ENCODE results near the gene ZBTB16.

Gene ZBTB16

GRCh38 chr11:114059278-114059983, at the start of gene ZBTB16:
TSS of gene ZBTB16 (plus strand) at chr11:114059711. CDS start at chr11:114063301, 3,590 bp downstream.
- no peak within 1 kb of the TSS for H3K4me3 ChIP-seq (ENCODE audit: low read length)
- TF ChIP-seq ZNF274 (IDR thresholded peaks at IDR 0.05; ENCODE audit: low read depth, low read length) = no peak

- TF ChIP-seq ZNF274 (IDR thresholded peaks at IDR 0.05; ENCODE audit: low read depth, low read length) = no peak
- H3K4me3 ChIP-seq (ENCODE audit: low read length) = no peak overlapping the region
These were observed 48.6 kb upstream of the ZBTB16 start for GRCh38 chr11:114010931-114011330.

- no peak for TF ChIP-seq ZNF274 (IDR thresholded peaks at IDR 0.05; ENCODE audit: low read depth, low read length)
- no peak overlapping the region for H3K4me3 ChIP-seq (ENCODE audit: low read length)
These were observed 48.1 kb upstream of the ZBTB16 start for GRCh38 chr11:114011443-114011842.

GRCh38 chr11:114015117-114015516, 44.4 kb upstream of the ZBTB16 start:
- TF ChIP-seq ZNF274 (IDR thresholded peaks at IDR 0.05; ENCODE audit: low read depth, low read length) = no peak
- H3K4me3 ChIP-seq (ENCODE audit: low read length) = no peak overlapping the region

- H3K4me3 ChIP-seq (ENCODE audit: low read length) = no peak overlapping the region
- no peak for TF ChIP-seq ZNF274 (IDR thresholded peaks at IDR 0.05; ENCODE audit: low read depth, low read length)
These were observed 42.5 kb upstream of the ZBTB16 start for GRCh38 chr11:114016986-114017385.

GRCh38 chr11:114017723-114018122, 41.8 kb upstream of the ZBTB16 start:
- no peak for TF ChIP-seq ZNF274 (IDR thresholded peaks at IDR 0.05; ENCODE audit: low read depth, low read length)
- no peak overlapping the region for H3K4me3 ChIP-seq (ENCODE audit: low read length)

- TF ChIP-seq ZNF274 (IDR thresholded peaks at IDR 0.05; ENCODE audit: low read depth, low read length) = no peak
- no peak overlapping the region for H3K4me3 ChIP-seq (ENCODE audit: low read length)
These were observed 40.5 kb upstream of the ZBTB16 start for GRCh38 chr11:114019046-114019445.

GRCh38 chr11:114019574-114019973, 39.9 kb upstream of the ZBTB16 start:
- no peak overlapping the region for H3K4me3 ChIP-seq (ENCODE audit: low read length)
- TF ChIP-seq ZNF274 (IDR thresholded peaks at IDR 0.05; ENCODE audit: low read depth, low read length) = no peak

- H3K4me3 ChIP-seq (ENCODE audit: low read length) = no peak overlapping the region
- no peak for TF ChIP-seq ZNF274 (IDR thresholded peaks at IDR 0.05; ENCODE audit: low read depth, low read length)
These were observed 34.1 kb upstream of the ZBTB16 start for GRCh38 chr11:114025329-114025907.

GRCh38 chr11:114026355-114026754, 33.2 kb upstream of the ZBTB16 start:
- TF ChIP-seq ZNF274 (IDR thresholded peaks at IDR 0.05; ENCODE audit: low read depth, low read length) = no peak
- H3K4me3 ChIP-seq (ENCODE audit: low read length) = no peak overlapping the region

- TF ChIP-seq ZNF274 (IDR thresholded peaks at IDR 0.05; ENCODE audit: low read depth, low read length) = no peak
- no peak overlapping the region for H3K4me3 ChIP-seq (ENCODE audit: low read length)
These were observed 32.1 kb upstream of the ZBTB16 start for GRCh38 chr11:114027391-114027790.

GRCh38 chr11:114027926-114028325, 31.6 kb upstream of the ZBTB16 start:
- TF ChIP-seq ZNF274 (IDR thresholded peaks at IDR 0.05; ENCODE audit: low read depth, low read length) = no peak
- H3K4me3 ChIP-seq (ENCODE audit: low read length) = no peak overlapping the region

- no peak overlapping the region for H3K4me3 ChIP-seq (ENCODE audit: low read length)
- TF ChIP-seq ZNF274 (IDR thresholded peaks at IDR 0.05; ENCODE audit: low read depth, low read length) = no peak
These were observed 28.1 kb upstream of the ZBTB16 start for GRCh38 chr11:114031246-114031966.

- H3K4me3 ChIP-seq (ENCODE audit: low read length) = no peak overlapping the region
- no peak for TF ChIP-seq ZNF274 (IDR thresholded peaks at IDR 0.05; ENCODE audit: low read depth, low read length)
These were observed 27.6 kb upstream of the ZBTB16 start for GRCh38 chr11:114031967-114032320.

GRCh38 chr11:114033066-114033465, 26.4 kb upstream of the ZBTB16 start:
- no peak for TF ChIP-seq ZNF274 (IDR thresholded peaks at IDR 0.05; ENCODE audit: low read depth, low read length)
- no peak overlapping the region for H3K4me3 ChIP-seq (ENCODE audit: low read length)

All from GM08714 (cell line).